Activated CD4-positive, CD25-positive, alpha-beta regulatory T cell treated with anti-CD3 and anti-CD28 coated beads, Interleukin-2, amount 50 U/mL, for 72 hours (primary cell): Measurements from ENCODE around the gene FLYWCH2.
"Not testable (repeated sequence)": the region's sequence is repeated elsewhere in the genome, so short reads cannot be mapped to it uniquely, and the experiment has no call there.

ENCODE experiments used
- DNase-seq: peaks from one replicate; pipeline ENCODE4 v3.0.0; 2021

Gene FLYWCH2

DNA sequence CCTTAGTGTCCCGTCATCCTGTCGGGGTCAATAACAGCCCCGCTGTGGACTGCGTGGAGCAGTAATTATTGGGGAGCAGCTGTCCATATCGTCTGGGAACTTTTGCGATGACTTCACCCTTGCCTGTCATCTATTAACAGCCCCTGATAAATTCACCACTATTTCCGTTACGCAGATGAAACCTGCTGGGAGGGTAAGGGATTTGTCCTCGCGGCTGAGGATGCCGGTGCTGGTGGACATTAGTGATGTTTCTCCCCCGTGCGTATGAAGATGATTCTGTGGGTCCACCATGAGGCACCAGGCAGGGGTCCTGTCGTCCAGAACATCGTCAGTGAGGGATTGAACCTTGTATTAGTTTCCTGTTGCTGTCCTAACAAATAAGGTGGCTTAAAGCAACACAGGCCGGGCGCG is 1.0 kb downstream of the FLYWCH2 start:
- no peak for DNase-seq

DNA sequence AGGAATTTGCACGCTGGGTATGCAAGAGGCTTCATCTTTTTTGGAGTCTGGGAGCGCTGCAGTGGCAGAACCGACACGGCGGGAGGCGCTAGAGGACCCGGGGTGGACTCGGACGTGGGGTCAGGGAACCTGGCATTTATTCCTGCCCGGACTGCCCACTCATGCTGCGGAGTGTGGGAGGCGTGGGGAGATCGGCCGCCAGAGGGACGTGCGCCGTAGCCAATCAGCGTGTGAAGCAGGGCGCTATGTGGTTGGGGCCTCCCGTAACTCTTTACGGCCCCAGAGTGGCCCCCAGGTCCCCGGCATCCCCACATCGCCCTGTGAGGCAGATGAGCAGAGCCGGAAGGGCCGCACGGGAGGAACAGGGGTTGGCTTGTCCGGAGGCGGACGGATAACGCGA is 11.2 kb downstream of the FLYWCH2 start:
- no peak for DNase-seq

DNA sequence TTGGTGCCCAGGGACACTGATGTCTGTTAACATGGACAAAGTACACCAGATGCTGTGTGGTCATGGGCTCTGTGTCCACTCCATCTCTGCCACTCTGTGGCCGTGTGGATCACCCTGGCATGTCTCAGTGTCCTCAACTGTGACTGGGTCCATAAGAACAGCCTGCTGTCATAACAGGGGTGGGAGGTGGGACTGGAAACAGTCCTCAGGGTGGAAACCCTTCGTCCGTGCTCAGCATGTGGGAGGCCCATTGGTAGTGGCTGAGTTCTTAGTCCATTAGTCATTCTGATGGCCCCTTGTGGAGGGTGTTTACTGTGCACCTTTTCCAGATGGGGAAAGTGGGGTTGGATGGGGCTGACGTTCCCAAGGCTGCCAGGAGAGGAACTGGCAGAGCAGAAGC is 12.8 kb downstream of the FLYWCH2 start:
- no peak for DNase-seq

DNA sequence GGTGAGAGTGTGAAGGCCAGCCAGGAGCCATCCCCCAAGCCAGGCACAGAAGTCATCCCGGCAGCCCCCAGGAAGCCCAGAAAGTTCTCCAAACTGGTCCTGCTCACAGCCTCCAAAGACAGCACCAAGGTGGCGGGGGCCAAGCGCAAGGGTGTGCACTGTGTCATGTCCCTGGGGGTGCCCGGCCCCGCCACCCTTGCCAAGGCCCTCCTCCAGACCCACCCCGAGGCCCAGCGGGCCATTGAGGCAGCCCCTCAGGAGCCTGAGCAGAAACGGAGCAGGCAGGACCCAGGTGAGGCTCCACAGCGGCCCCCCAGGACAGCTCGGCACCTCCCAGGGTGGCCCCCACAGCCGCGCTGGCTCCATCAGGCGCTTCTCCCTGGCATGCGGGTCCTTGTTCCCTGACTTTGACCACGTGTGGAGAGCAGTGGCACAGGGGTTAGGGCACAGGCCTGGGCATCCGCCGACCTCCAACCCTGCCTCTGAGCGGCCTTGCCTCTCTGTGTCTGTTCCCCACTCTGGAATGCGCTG is 13.5 kb downstream of the FLYWCH2 start:
- no peak for DNase-seq

DNA sequence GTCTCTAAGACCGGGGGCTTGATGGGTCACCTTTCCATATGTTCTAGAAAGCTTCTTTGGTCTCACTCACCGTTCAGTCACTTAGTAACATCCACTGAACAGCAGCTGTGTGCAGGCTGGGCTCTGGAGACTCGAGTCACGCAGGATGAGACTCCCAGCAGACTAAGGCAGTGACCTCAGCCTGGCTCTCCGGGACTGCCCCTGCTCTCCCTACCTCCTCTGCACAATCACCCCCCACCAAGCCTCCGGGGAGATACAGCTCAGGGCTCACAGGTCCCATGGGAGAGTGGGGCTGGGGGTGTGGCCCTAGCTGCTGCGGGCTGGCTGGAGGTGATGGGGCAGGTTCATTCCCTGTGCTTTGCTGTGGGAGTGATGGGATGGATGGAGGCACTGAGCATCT is 14.1 kb downstream of the FLYWCH2 start:
- DNase-seq, result no peak

DNA sequence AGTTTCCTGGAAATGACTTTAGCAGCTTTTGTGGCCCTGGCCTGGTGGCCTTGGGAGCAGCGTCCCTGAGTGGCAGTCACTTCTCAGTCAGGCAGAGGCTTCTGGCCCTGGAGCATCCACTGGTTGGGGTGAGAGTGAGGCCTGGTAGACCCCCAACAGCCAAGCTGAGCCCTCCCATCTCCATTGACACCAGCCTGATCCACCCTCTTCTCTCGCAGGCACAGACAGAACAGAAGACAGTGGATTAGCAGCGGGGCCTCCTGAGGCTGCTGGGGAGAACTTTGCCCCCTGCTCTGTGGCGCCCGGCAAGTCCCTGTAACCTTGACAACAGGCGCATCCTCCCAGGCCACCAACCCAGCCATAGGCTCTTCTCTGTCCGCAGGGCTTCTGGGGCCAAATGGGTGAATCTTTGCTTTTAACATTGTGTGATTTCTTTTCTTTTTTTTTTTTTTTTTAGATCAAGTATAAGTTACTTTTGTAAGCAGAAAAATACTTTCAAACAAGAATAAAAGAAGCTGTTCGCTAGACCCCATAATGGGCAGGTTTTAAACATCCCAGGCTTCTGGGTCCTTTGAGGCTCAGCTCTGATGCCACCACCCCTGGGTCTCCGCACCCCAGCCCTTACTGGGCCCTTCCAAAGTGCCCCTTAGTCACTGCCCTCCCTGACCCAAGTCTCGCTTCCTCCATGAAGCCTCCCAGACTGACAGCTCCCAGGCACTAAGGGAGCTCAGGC is 16.0 kb downstream of the FLYWCH2 start:
- DNase-seq, result no peak

DNA sequence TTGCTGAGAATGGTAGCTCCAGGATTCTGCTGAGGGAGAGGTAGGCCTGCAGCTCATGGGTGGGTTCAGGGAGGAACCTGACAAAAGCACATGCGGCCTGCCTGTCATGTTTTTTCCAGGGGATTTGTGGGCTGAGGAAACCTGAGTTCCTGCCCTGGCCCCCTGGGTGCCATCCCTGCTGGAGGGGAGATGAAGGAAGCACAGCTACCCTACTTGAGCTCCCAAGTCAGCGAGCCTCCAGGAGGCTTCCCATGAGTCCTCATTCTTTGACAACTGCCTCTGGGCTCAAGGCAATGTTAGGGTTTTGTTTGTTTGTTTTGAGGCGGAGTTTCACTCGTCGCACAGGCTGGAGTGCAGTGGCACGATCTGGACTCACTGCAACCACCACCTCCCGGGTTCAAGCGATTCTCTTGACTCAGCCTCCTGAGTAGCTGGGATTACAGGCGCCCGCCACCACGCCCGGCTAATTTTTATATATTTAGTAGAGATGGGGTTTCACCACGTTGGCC is 16.6 kb downstream of the FLYWCH2 start:
- DNase-seq, result no peak

DNA sequence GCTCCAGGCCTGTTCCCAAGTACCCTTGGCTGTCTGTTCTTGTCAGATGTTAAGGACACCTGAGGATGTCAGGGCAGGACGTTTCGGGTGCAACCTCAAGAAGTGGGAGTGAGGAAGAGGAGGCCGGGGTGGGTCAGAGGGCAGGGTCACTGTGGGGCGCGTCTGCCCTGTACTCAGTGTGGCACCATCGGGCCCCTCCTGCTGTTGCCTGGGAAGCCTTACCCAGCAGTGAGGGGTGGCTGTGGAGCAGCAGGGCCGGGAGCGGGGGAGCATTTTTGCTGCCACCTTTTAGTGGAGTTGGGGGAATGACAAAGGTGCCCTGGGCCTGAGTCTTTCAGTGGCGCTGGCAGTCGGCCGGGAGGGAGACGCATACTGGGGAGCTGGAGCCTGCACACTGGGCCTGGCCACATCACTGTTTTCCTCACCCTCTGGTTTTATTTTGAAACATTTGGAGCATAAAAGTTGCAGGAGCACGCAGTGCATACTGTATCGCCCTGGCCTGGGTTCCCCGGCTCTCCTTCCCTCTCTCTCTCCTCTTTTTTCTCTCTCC is 17.6 kb downstream of the FLYWCH2 start:
- no peak for DNase-seq

DNA sequence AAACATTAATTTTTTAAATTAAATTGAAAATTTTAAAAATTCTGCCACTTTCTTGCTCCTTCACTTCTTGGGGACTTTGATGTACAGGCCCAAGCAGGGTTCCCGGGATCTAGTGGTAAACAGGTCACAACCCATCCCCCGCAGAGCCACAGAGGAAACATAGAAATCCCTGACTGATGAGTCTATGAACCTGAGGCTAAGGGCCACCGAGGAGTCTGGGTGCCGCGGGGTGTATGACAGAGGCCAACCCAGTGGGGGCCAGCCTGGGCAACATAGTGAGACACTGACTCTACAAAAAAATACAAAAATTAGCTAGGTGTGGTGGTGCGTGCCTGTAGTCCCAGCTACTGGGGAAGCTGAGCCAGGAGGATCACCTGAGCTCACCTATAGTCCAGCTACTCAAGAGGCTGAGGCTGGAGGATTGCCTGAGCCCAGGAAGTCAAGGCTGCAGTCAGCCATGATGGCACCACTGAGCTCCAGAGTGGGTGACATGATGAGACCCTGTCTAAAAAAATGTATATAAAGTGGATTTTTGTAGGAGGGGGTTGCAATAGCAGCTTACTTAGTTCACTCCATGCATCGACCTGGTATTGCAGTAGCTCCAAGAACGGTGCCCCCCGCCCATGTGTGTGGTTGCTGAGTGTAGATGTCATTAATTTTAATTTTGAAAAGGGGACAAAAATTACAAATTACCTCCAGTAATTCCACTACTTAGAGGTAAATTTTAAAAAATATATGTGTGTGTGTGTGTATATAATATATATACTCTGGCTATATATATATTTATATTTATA is 19.5 kb downstream of the FLYWCH2 start:
- DNase-seq, result no peak

DNA sequence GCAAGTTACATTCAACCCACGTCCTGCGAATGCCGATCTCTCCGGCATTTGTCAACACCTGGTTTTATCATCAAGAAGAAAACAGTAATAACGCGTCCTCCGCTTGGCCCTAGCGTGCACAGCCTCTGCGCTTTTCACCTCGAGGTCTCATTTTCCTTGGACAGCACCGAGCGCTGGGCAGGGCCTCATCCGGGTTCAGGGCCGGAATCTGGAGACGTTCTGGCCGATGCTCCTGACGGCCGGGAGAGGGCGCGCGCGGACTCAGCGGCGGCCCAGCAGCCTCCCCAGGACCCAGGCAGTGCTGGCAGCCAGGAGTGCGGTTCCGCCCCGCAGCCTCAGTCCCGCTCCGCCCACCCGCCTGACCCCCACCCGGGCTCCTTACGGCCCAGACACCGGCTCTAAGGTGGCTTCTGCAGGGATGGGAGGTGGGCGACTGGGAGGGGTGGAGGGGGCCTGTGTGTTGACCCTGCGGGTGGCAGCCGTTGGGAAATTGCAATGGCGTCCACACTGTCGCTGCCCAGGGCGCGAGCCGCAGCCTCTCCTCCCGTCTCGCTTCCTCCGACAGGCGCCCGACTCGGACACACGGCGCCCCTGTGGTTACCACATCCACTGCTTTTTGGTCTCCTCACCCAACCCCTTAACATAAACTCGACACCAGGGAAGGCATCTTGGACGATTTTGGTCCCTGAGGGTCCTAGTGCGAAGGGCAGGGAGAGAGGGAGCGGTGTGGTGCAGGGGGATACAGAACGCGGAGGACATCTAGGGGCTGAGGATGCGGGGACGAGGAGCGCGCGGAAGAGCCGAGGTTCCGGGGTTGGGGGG is 21.3 kb downstream of the FLYWCH2 start:
- peak; percentile 82 for DNase-seq

DNA sequence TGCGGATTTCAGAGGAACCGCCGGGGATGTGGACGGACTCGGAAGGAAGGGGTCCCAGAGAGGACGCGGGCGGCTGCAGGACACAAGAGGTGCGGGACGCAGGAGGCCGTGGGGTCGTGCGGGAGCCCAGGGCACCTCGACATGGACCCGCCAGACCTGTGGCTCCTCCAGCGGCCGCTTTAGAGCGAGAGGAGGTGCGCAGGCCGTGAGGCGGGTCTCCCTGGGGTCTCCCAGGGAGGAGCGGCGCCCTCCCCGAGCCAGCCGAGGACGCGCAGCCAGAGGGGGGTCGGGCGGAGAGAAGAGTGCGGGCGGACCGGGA is 21.9 kb downstream of the FLYWCH2 start:
- DNase-seq, result no peak

DNA sequence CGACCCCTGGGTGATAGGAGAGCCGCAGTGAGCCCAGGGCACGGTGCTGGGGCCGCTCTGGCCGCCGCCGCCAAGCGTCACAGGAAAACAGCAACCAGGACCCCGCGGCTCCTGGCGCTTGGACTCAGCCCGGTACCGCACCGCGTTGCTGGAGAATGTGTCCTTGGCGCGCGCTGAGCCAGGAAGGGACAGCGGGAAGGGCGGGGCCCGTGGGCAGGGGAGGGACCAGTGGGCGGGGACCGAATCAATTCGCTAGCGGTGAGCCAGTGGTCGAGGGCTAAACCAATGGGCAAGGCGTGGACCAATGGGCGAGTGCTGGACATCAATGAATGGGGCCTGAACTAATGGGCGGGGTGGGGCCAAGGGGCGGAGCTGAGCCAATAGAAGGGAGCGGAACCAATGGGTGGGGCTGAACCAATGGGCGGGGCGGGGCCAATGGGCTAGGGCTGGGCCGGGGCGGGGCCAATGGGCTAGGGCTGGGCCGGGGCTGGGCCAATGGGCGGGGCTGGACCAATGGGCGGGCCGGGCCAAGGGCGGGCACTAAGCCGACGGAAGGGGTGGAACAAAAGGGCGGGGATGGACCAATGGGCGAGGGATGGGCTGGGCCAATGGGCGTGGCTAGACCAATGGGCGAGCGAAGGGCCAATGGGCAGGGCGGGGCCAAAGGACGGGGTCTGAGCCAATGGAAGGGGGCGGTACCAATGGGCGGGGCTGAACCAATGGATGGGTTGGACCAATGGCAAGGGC is 22.4 kb downstream of the FLYWCH2 start:
- DNase-seq, result peak; percentile 99

DNA sequence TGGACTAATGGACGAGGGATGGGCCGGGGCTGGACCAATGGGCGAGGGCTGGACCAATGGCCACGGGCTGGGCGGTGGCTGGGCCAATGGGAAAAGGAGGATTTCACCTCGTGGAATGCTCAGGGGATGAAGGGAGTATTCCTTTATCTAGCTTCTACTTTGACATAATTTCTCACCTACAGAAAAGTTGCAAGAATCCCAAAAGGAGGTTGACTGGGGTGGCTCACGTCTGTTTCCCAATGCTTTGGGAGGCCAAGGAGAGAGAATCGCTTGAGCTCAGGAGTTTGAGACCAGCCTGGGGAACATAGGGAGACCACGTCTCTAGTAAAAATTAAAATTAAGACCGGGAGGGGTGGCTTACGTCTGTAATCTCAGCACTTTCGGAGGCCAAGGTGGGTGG is 23.0 kb downstream of the FLYWCH2 start:
- no peak for DNase-seq

DNA sequence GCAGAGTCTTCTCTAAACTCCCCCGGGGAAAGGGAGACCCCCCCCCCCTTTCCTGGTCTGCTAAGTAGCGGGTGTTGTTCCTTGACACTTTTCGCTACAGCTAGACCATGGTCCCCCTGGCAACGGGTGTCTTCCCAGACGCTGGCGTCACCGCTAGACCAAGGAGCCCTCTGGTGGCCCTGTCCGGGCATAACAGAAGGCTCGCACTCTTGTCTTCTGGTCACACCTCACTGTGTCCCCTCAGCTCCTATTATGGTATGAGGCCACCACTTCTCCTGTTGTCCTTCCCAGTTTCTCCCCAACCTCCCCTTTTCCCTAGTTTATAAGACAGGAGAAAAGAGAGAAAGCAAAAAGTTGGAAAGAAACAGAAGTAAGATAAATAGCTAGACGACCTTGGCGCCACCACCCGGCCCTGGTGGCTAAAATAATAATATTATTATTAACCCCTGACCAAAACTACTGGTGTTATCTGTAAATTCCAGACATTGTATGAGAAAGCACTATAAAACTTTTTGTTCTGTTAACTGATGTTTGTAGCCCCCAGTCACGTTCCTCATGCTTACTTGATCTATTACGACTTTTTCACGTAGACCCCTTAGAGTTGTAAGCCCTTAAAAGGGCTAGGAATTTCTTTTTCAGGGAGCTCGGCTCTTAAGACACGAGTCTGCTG is 24.2 kb downstream of the FLYWCH2 start:
- not testable (repeated sequence) for DNase-seq

DNA sequence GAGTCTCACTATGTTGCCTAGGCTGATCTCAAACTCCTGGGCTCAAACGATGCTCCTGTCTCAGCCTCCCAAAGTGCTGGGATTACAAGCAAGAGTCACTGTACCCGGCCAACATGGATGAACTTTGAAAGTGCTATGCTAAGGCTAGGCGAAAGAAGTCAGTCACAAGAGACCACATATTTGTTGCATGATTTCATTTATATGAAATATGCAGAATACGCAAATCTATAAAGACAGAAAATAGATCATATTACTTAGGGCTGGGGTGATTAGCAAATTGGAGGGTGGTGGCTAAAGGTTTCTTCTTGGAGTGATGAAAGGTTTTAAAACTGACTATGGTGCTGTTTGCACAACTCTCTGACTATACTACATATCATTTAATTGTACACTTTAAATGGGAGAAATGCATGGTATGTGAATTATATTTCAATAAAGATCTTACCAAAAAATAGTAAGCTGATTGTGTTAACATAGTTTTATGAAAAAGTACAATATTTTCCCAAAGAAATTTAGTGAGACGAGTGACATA is 27.5 kb downstream of the FLYWCH2 start:
- DNase-seq, result no peak

DNA sequence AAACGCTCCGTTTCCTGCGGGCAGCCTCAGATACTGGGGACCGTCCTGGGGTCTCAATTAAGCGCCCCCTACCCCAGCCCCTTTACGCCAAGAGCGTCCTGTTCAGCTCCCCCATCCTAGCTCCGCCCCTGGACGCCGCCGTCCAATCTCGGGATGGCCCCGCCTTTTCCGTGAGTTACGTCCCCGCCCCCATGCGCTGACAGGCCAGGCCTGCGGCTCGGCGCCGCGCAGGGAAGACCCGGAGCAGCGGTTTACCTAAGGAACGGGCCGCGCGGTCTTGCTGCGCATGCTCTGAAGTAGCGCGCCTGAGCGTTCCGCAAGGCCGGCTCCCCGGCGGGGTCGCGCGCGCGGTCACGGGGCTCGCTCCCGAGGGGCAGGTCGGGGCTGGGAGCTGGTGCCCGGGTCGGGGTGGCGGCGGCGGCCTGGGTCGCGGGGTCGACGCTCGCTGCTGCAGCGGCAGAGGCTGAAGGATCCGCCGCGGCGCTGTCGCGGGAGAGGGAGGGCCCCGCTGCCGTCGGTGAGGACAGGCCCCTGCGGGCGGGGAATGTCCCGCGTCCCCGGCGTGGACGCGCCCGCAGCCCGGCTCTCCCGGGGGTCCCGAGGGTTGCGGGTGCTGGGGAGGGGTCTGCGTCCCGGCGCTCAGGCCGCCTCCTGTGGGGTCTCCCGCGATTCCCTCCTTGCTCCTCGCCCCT is 28.8 kb downstream of the FLYWCH2 start, which contains the start of gene FLYWCH1:
FLYWCH1 (plus strand) TSS at position 294 of the 692 bp plus-strand sequence. CDS start 17,755 bp downstream, outside the sequence.
- peak; percentile 99 for DNase-seq

DNA sequence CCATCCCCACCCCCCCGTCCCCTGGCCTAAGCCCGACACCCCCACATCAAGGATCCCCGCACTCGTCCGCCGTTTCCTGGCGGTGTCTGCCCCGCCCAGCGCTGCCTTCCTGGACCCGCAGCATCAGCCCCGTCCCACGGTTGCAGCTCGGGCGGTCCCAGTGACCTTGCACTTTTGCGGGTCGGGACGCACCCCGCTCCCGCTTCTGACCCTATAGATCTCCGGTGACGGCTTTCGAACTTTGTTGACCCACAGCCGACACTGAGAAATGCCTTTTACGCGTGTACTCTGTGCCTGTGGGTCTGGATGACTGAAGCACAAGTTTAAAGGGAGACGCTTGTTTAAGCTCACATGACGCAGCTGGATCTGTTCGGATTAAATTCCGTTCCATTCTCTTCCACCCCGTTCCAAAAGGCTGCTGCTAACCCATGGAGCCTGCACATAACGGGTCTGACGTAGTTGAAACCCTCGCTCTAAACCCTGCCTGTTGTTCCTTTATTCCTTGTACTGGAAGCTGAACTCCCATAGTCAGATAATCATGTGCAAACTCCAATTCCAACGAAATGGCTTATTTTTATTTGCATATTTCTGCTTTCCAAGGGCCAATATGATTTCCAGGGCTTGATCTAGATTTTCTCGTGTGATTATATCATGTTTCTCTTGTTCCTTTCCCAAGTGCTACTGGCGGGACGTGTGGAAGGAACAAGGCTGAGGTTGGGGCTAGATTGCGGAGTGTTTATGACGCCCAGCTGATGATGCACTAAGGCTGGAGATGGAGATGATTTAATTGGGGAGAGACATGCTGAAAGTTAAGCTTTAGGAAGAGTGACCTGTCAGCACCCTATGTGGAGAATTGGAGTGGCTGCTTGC is 29.6 kb downstream of the FLYWCH2 start:
- peak; percentile 53 for DNase-seq

DNA sequence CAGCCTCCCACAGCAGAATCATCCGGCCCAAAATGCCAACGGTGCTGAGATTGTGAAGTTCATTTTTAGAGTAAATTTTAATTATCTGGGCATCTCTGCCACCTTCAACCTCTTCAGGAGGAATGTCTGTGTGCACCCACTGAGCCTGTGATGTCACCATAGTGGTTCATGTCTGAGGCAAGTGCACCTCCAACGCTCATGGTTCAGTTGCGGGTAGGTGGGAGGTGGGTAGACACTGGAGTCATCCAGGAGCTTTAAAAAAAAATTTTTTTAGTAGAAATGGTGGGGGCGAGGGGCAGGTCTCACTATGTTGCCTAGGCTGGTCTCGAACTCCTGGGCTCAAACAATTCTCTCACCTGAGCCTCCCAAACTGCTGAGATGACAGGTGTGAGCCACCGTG is 30.6 kb downstream of the FLYWCH2 start:
- no peak for DNase-seq

DNA sequence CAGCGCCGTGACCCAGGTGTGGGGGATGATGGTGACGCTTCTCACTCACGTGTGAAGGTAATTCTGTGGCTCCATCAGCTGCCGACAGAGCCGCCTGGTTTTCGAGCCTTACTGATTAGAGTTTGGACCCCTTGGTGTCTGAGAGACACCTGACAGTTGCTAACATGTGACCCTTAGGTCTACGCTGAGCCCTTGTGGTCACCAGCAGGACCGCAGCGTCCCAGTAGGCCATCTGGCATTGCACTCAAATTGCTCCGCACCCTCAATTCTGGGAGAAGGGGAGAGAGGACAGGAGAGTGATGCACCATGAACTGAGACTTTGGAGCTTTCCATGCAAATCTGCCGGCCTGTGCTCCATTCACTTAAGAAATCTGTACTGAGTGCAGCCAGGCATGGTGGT is 31.2 kb downstream of the FLYWCH2 start:
- DNase-seq, result no peak
